Esophagus muscularis mucosa (tissue), 2 donors: ENCODE measurements around the gene NKD2.

Experiments
- POLR2A ChIP-seq: fragments of 450-650 bp; IDR thresholded peaks from one replicate; pipeline ENCODE4 v1.6.1; 2017; ENCODE audit warnings: antibody characterized with exemption, moderate library complexity, mild to moderate bottlenecking, low read depth
- POLR2AphosphoS5 ChIP-seq, 2 donors: sonication (generic); formaldehyde crosslinking; IDR thresholded peaks; one replicate each; pipeline ENCODE4 v1.6.1; 2017; ENCODE audit warnings: antibody characterized with exemption in 2 of 2

- no peak for TF ChIP-seq POLR2A
- TF ChIP-seq POLR2AphosphoS5 (IDR thresholded peaks at IDR 0.05) = peak in 1 of 2 donors; percentile 5
Observed at GRCh38 chr5:963673-964531, 44.7 kb upstream of the NKD2 start.
